ENCODE measurements around the gene SLC29A4. TPM values are rescaled to one million over a fixed set of nuclear protein-coding genes. Genes with fewer than 3 reads are reported as not detected.
"Not testable (repeated sequence)": the region's sequence is repeated elsewhere in the genome, so short reads cannot be mapped to it uniquely, and the experiment has no call there.

Gene SLC29A4
- total and polyA plus RNA-seq, 2 experiments from 2014 or later = 14.6 to 28.3 TPM

GRCh38 chr7:5320391-5320790, 37.6 kb downstream of the SLC29A4 start:
- H3K36me3 ChIP-seq = peaks cover 7% of the 10 kb centered on the region
- H3K27ac ChIP-seq = no peak overlapping the region
- H3K4me1 ChIP-seq (ENCODE audit: low read depth) = no peaks in the 10 kb centered on the region
- H3K4me3 ChIP-seq = no peak overlapping the region
- TF ChIP-seq CTCF (IDR thresholded peaks at IDR 0.05; ENCODE audit: low read depth, low read length) = no peak
- DNase-seq (ENCODE audit: low read depth in 1 of 2, low spot score in 1 of 2) = no peak
- no peaks in the 10 kb centered on the region for H3K27me3 ChIP-seq
- no peaks in the 10 kb centered on the region for H3K9me3 ChIP-seq (ENCODE audit: low read depth)

- H3K27me3 ChIP-seq = no peaks in the 10 kb centered on the region
- no peak overlapping the region for H3K27ac ChIP-seq
- TF ChIP-seq CTCF (IDR thresholded peaks at IDR 0.05; ENCODE audit: low read depth, low read length) = no peak
- H3K4me1 ChIP-seq (ENCODE audit: low read depth) = no peaks in the 10 kb centered on the region
- H3K36me3 ChIP-seq = peaks cover 8% of the 10 kb centered on the region
- no peaks in the 10 kb centered on the region for H3K9me3 ChIP-seq (ENCODE audit: low read depth)
- no peak overlapping the region for H3K4me3 ChIP-seq
- DNase-seq (ENCODE audit: low read depth in 1 of 2, low spot score in 1 of 2) = no peak
Observed at GRCh38 chr7:5320802-5321396, 38.2 kb downstream of the SLC29A4 start.

- TF ChIP-seq CTCF (IDR thresholded peaks at IDR 0.05; ENCODE audit: low read depth, low read length) = no peak
- DNase-seq (ENCODE audit: low read depth in 1 of 2, low spot score in 1 of 2) = no peak
- H3K27me3 ChIP-seq = no peaks in the 10 kb centered on the region
- H3K27ac ChIP-seq = no peak overlapping the region
- H3K4me3 ChIP-seq = no peak overlapping the region
- H3K4me1 ChIP-seq (ENCODE audit: low read depth) = no peaks in the 10 kb centered on the region
- peaks cover 21% of the 10 kb centered on the region for H3K36me3 ChIP-seq
- no peaks in the 10 kb centered on the region for H3K9me3 ChIP-seq (ENCODE audit: low read depth)
Observed at GRCh38 chr7:5322621-5323410, 40.1 kb downstream of the SLC29A4 start.

GRCh38 chr7:5323800-5324781, 41.3 kb downstream of the SLC29A4 start:
- H3K4me1 ChIP-seq (ENCODE audit: low read depth); DNase-seq (ENCODE audit: low read depth in 1 of 2, low spot score in 1 of 2); H3K4me3 ChIP-seq; H3K27me3 ChIP-seq; H3K9me3 ChIP-seq (ENCODE audit: low read depth); H3K27ac ChIP-seq: not testable (repeated sequence)
- peaks cover 24% of the 10 kb centered on the region for H3K36me3 ChIP-seq

GRCh38 chr7:5324961-5325360, 42.2 kb downstream of the SLC29A4 start:
- H3K36me3 ChIP-seq = peaks cover 24% of the 10 kb centered on the region
- DNase-seq (ENCODE audit: low read depth in 1 of 2, low spot score in 1 of 2) = no peak
- no peaks in the 10 kb centered on the region for H3K9me3 ChIP-seq (ENCODE audit: low read depth)
- H3K4me1 ChIP-seq (ENCODE audit: low read depth) = no peaks in the 10 kb centered on the region
- TF ChIP-seq CTCF (IDR thresholded peaks at IDR 0.05; ENCODE audit: low read depth, low read length) = no peak
- H3K27ac ChIP-seq = no peak overlapping the region
- no peaks in the 10 kb centered on the region for H3K27me3 ChIP-seq
- H3K4me3 ChIP-seq = no peak overlapping the region

Data from cardiac muscle cell (in vitro differentiated cells and primary cell).